HG02884 (cell line): ENCODE results near the gene TNFRSF9.
"Not testable (repeated sequence)": the region's sequence is repeated elsewhere in the genome, so short reads cannot be mapped to it uniquely, and the experiment has no call there.

Experiments used
- ATAC-seq: cut with Tn5 transposase; IDR thresholded peaks from one replicate; pipeline ENCODE4 v1.9.1; 2021; ENCODE audit warnings: mild to moderate bottlenecking, moderate library complexity; ENCODE audit not compliant: unreplicated experiment

Gene TNFRSF9

GRCh38 chr1:7961216-7962013, 20.8 kb upstream of the TNFRSF9 start, which contains the start of gene PARK7:
Gene PARK7, plus strand, starts transcription at chr1:7961711. Its CDS starts 1,075 bp downstream, at chr1:7962786.
- ATAC-seq: peak; percentile 94

GRCh38 chr1:7960867-7961215, 20.2 kb upstream of the TNFRSF9 start:
- no peak for ATAC-seq

- no peak for ATAC-seq
Measured at GRCh38 chr1:7960165-7960564, 19.5 kb upstream of the TNFRSF9 start.

- ATAC-seq: no peak
Measured at GRCh38 chr1:7956218-7957032, 15.8 kb upstream of the TNFRSF9 start.

GRCh38 chr1:7954683-7955082, 14.0 kb upstream of the TNFRSF9 start:
- ATAC-seq: no peak

GRCh38 chr1:7953850-7954609, 13.4 kb upstream of the TNFRSF9 start:
- peak; percentile 92 for ATAC-seq

GRCh38 chr1:7952791-7953190, 12.2 kb upstream of the TNFRSF9 start:
- ATAC-seq: not testable (repeated sequence)

GRCh38 chr1:7948960-7949359, 8.3 kb upstream of the TNFRSF9 start:
- ATAC-seq: no peak

- ATAC-seq: no peak
Measured at GRCh38 chr1:7943251-7943650, 2.6 kb upstream of the TNFRSF9 start.

- ATAC-seq: no peak
Measured at GRCh38 chr1:7942214-7942921, 1.7 kb upstream of the TNFRSF9 start.

GRCh38 chr1:7941437-7941793, 776 bp upstream of the TNFRSF9 start:
- no peak for ATAC-seq

GRCh38 chr1:7940034-7940433, 605 bp downstream of the TNFRSF9 start:
- ATAC-seq: no peak

GRCh38 chr1:7938070-7938469, 2.6 kb downstream of the TNFRSF9 start:
- ATAC-seq: no peak

GRCh38 chr1:7932524-7933138, 8.0 kb downstream of the TNFRSF9 start:
- no peak for ATAC-seq

- ATAC-seq: no peak
Measured at GRCh38 chr1:7931446-7931812, 9.2 kb downstream of the TNFRSF9 start.

- no peak for ATAC-seq
Measured at GRCh38 chr1:7930645-7931445, 9.8 kb downstream of the TNFRSF9 start.

GRCh38 chr1:7929637-7930036, 11.0 kb downstream of the TNFRSF9 start:
- no peak for ATAC-seq

GRCh38 chr1:7928247-7928646, 12.4 kb downstream of the TNFRSF9 start:
- ATAC-seq: no peak

GRCh38 chr1:7927061-7927460, 13.6 kb downstream of the TNFRSF9 start:
- ATAC-seq: not testable (repeated sequence)

- no peak for ATAC-seq
Measured at GRCh38 chr1:7922301-7922700, 18.3 kb downstream of the TNFRSF9 start.
